Fibroblast of pulmonary artery (primary cell): ENCODE results near the gene FOXO6.

Experiments used
- DNase-seq: peaks from one replicate; pipeline ENCODE4 v3.0.0-alpha.2; 2010; ENCODE audit warnings: low read depth
- H3K4me3 ChIP-seq: replicated peaks from 2 replicates; pipeline ENCODE4 v1.5.1; 2011; ENCODE audit warnings: low read depth, mild to moderate bottlenecking, control low read depth, low read length, moderate library complexity
- TF ChIP-seq, protein P1 (sequence below): IDR thresholded peaks from 2 replicates; pipeline ENCODE4 v1.5.1; 2011; ENCODE audit warnings: mild to moderate bottlenecking, control low read depth, low read length, inconsistent platforms; ENCODE audit errors: missing control alignments

The FOXO6 gene

DNA sequence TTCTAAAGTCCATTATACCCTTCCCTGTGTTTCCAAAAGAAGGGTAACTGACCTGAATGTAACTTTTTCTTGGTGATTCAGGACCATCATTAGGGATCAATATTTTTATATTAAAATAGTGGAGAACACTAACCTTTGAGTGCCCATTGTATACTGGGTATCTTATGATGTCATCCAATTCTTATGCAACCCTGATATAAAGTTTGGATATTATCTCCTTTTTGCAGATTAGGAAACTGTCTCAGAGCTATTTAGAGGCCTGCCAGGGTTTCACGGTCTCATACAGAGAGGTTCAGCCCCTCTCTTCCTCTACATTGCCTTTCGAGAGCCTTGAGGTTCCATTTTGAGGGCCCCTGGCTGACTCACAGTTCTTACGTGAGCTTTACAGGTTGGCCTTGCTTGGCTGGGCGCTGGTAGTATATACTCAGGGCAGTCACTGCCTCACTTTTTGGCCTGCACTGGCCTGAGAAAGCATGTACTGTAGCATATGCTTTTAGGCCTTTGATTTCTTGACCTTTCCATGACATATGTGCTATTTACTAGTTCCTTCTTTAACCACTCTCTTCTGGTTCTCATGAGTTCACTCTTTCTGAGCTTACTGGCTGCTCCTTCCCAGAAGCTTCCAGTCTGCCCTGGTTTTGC, 15.7 kb upstream of the FOXO6 start:
- no peak overlapping the region for H3K4me3 ChIP-seq
- TF ChIP-seq, protein P1, sequence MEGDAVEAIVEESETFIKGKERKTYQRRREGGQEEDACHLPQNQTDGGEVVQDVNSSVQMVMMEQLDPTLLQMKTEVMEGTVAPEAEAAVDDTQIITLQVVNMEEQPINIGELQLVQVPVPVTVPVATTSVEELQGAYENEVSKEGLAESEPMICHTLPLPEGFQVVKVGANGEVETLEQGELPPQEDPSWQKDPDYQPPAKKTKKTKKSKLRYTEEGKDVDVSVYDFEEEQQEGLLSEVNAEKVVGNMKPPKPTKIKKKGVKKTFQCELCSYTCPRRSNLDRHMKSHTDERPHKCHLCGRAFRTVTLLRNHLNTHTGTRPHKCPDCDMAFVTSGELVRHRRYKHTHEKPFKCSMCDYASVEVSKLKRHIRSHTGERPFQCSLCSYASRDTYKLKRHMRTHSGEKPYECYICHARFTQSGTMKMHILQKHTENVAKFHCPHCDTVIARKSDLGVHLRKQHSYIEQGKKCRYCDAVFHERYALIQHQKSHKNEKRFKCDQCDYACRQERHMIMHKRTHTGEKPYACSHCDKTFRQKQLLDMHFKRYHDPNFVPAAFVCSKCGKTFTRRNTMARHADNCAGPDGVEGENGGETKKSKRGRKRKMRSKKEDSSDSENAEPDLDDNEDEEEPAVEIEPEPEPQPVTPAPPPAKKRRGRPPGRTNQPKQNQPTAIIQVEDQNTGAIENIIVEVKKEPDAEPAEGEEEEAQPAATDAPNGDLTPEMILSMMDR: no peak
- DNase-seq: no peak

- no peak for DNase-seq
- TF ChIP-seq, protein P1: no peak
- H3K4me3 ChIP-seq: no peak overlapping the region
Measured at GRCh38 chr1:41347276-41347675, 14.0 kb upstream of the FOXO6 start.

DNA sequence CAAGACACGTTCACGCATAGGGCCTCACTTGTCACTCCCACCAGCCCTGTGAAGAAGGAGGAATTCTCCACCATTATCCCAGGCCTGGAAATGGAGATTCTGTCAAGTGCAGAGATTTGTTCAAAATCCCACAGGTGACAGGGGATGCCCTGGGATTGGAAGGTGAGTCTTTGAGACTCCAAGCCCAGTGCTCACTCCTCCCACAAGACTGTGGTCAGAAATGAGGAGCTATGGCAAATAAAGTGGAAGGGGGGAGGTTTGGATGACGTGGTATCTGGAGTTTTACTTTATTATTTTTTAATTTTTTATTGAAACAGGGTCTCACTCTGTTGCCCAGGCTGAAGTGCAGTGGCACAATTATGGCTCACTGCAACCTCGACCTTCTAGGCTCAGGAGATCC, 12.8 kb upstream of the FOXO6 start:
- H3K4me3 ChIP-seq: no peak overlapping the region
- TF ChIP-seq, protein P1: no peak
- DNase-seq: no peak

GRCh38 chr1:41349361-41350054, 11.7 kb upstream of the FOXO6 start:
- no peak for DNase-seq
- TF ChIP-seq, protein P1: no peak
- no peak overlapping the region for H3K4me3 ChIP-seq

DNA sequence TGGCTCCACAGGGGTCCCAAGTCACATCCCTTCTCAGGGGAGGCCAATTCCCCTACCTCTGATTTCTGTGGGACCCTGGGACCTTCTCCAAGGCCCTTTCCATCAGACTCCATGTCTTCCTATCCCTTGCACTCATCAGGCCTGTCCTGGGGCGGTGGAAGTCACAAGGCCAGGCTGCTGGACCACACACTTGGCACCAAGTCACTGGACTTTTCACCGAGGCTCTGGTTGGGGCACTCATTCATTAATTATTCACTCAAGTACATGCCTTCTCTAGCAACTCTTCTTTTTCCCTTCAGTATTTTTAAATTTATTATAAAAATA, 11.2 kb upstream of the FOXO6 start:
- H3K4me3 ChIP-seq: no peak overlapping the region
- DNase-seq: no peak
- TF ChIP-seq, protein P1: no peak

- DNase-seq: no peak
- no peak overlapping the region for H3K4me3 ChIP-seq
- TF ChIP-seq, protein P1: no peak
Measured at GRCh38 chr1:41351262-41352151, 9.7 kb upstream of the FOXO6 start.
